SK-N-MC (cell line): ENCODE measurements around the gene CSTF1.

Source experiments
- EZH2 ChIP-seq: fragments of 200-600 bp; sonication (generic); IDR thresholded peaks from one replicate; pipeline ENCODE4 v1.6.1; 2017; ENCODE audit warnings: antibody characterized with exemption
- POLR2AphosphoS5 ChIP-seq: IDR thresholded peaks from 2 replicates; pipeline ENCODE4 v1.6.1; 2012; ENCODE audit warnings: mild to moderate bottlenecking, low read depth, low read length, borderline replicate concordance

DNA sequence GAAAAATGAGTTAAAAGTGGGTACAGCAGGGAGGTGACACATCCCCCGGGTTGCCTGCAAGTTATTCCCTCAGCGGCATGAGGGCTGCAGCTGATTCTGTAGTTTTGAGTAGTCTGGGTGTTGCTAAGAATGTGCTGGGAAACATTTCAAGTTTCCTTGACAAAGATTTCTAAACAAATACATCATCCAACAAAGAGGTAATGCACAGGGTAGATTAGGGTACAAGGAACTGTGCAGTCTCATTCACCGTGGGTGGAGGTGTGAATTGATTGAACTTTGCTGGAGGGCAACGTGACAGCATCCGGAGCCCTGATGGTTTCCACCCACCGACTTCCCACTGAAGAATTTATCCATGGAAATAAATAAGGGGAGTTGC lies 41.4 kb downstream of the CSTF1 start:
- TF ChIP-seq POLR2AphosphoS5 = no peak
- TF ChIP-seq EZH2 = no peak
